ENCODE data around the gene ALOX15B.

The ALOX15B gene

GRCh38 chr17:8087075-8087951 is 48.5 kb downstream of the ALOX15B start, which contains the start of gene ALOX12B:
Gene ALOX12B, minus strand, starts transcription at chr17:8087716. Its CDS starts 274 bp downstream, at chr17:8087442.
- TF ChIP-seq YY1 (IDR thresholded peaks at IDR 0.05; ENCODE audit: low read depth) (no peak), CEBPB (IDR thresholded peaks at IDR 0.05) (no peak), TAF1 (IDR thresholded peaks at IDR 0.05; ENCODE audit: low read depth) (no peak), TCF12 (IDR thresholded peaks at IDR 0.05; ENCODE audit: low read depth) (no peak), FOXM1 (IDR thresholded peaks at IDR 0.05; ENCODE audit: borderline replicate concordance, low read depth) (no peak), TEAD4 (IDR thresholded peaks at IDR 0.05) (no peak), CREB1 (IDR thresholded peaks at IDR 0.05; ENCODE audit: low read depth) (no peak)

- TF ChIP-seq CREB1 (IDR thresholded peaks at IDR 0.05; ENCODE audit: low read depth), result no peak
- no peak for TF ChIP-seq RAD21 (IDR thresholded peaks at IDR 0.05; ENCODE audit: low read depth)
- TF ChIP-seq EP300 (IDR thresholded peaks at IDR 0.05; ENCODE audit: borderline replicate concordance), result no peak
- TF ChIP-seq USF1 (IDR thresholded peaks at IDR 0.05), result no peak
- TF ChIP-seq FOXM1 (IDR thresholded peaks at IDR 0.05; ENCODE audit: borderline replicate concordance, low read depth), result no peak
- TF ChIP-seq CEBPB (IDR thresholded peaks at IDR 0.05), result no peak
- TF ChIP-seq ZBTB7A (IDR thresholded peaks at IDR 0.05; ENCODE audit: low read depth), result no peak
- TF ChIP-seq NFIC (IDR thresholded peaks at IDR 0.05), result no peak
- TF ChIP-seq EGR1 (IDR thresholded peaks at IDR 0.05), result no peak
- TF ChIP-seq TEAD4 (IDR thresholded peaks at IDR 0.05), result no peak
- TF ChIP-seq REST (IDR thresholded peaks at IDR 0.05; ENCODE audit: low read depth), result no peak
- TF ChIP-seq TAF1 (IDR thresholded peaks at IDR 0.05; ENCODE audit: low read depth), result no peak
Observed at GRCh38 chr17:8087952-8088230, 49.0 kb downstream of the ALOX15B start.

GRCh38 chr17:8089728-8090127 is 50.9 kb downstream of the ALOX15B start:
- TF ChIP-seq USF1 (IDR thresholded peaks at IDR 0.05) (no peak), YY1 (IDR thresholded peaks at IDR 0.05; ENCODE audit: low read depth) (no peak), ZBTB7A (IDR thresholded peaks at IDR 0.05; ENCODE audit: low read depth) (no peak), CEBPB (IDR thresholded peaks at IDR 0.05) (no peak), REST (IDR thresholded peaks at IDR 0.05; ENCODE audit: low read depth) (no peak), MAX (IDR thresholded peaks at IDR 0.05) (no peak), NFIC (IDR thresholded peaks at IDR 0.05) (no peak), EP300 (IDR thresholded peaks at IDR 0.05; ENCODE audit: borderline replicate concordance) (no peak), TCF12 (IDR thresholded peaks at IDR 0.05; ENCODE audit: low read depth) (no peak), TEAD4 (IDR thresholded peaks at IDR 0.05) (no peak), FOXM1 (IDR thresholded peaks at IDR 0.05; ENCODE audit: borderline replicate concordance, low read depth) (no peak), CREB1 (IDR thresholded peaks at IDR 0.05; ENCODE audit: low read depth) (no peak), RAD21 (IDR thresholded peaks at IDR 0.05; ENCODE audit: low read depth) (no peak), EGR1 (IDR thresholded peaks at IDR 0.05) (no peak), TAF1 (IDR thresholded peaks at IDR 0.05; ENCODE audit: low read depth) (no peak)

- TF ChIP-seq EP300 (IDR thresholded peaks at IDR 0.05; ENCODE audit: borderline replicate concordance) (no peak), ZBTB7A (IDR thresholded peaks at IDR 0.05; ENCODE audit: low read depth) (no peak), RAD21 (IDR thresholded peaks at IDR 0.05; ENCODE audit: low read depth) (no peak), TCF12 (IDR thresholded peaks at IDR 0.05; ENCODE audit: low read depth) (no peak), USF1 (IDR thresholded peaks at IDR 0.05) (no peak), EGR1 (IDR thresholded peaks at IDR 0.05) (no peak), CREB1 (IDR thresholded peaks at IDR 0.05; ENCODE audit: low read depth) (no peak), TAF1 (IDR thresholded peaks at IDR 0.05; ENCODE audit: low read depth) (no peak), REST (IDR thresholded peaks at IDR 0.05; ENCODE audit: low read depth) (no peak), TEAD4 (IDR thresholded peaks at IDR 0.05) (no peak), YY1 (IDR thresholded peaks at IDR 0.05; ENCODE audit: low read depth) (no peak), FOXM1 (IDR thresholded peaks at IDR 0.05; ENCODE audit: borderline replicate concordance, low read depth) (no peak), NFIC (IDR thresholded peaks at IDR 0.05) (no peak), MAX (IDR thresholded peaks at IDR 0.05) (no peak), CEBPB (IDR thresholded peaks at IDR 0.05) (no peak)
Observed at GRCh38 chr17:8091033-8091687, 52.3 kb downstream of the ALOX15B start.
